Measurements from ENCODE around the gene KPNA1. TPM values are rescaled to one million over a fixed set of nuclear protein-coding genes. Genes with fewer than 3 reads are reported as not detected.
"Not testable (repeated sequence)": the region's sequence is repeated elsewhere in the genome, so short reads cannot be mapped to it uniquely, and the experiment has no call there.

Gene KPNA1
- total and polyA plus RNA-seq, 9 donors: 10.7 to 68.3 (median 50.5) TPM

- H3K27me3 ChIP-seq: no peaks in the 10 kb centered on the region
- H3K27ac ChIP-seq: peak overlapping the region; percentile 85 to 96
- H3K9me3 ChIP-seq: no peaks in the 10 kb centered on the region
- 8 to 9% (median 8%) methylated on average over 19 of the region's 19 CpGs for WGBS, 3 donors
- TF ChIP-seq EP300 (IDR thresholded peaks at IDR 0.05) (no peak), CTCF (IDR thresholded peaks at IDR 0.05) (no peak), POLR2A (IDR thresholded peaks at IDR 0.05) (no peak)
- H3K4me3 ChIP-seq: peak overlapping the region; percentile 64
- H3K4me1 ChIP-seq (ENCODE audit: insufficient read depth): peaks cover 5% of the 10 kb centered on the region
- H3K36me3 ChIP-seq: no peaks in the 10 kb centered on the region
- DNase-seq: no peak
- intact Hi-C loops (cut with DNase I): no loop called here
These were observed 1.2 kb downstream of the KPNA1 start for GRCh38 chr3:122513386-122514122.

- H3K4me1 ChIP-seq (ENCODE audit: insufficient read depth): peaks cover 5% of the 10 kb centered on the region
- no peak for TF ChIP-seq EP300 (IDR thresholded peaks at IDR 0.05)
- TF ChIP-seq CTCF (IDR thresholded peaks at IDR 0.05): no peak
- no peak for TF ChIP-seq POLR2A (IDR thresholded peaks at IDR 0.05)
- H3K36me3 ChIP-seq: no peaks in the 10 kb centered on the region
- no peaks in the 10 kb centered on the region for H3K9me3 ChIP-seq
- no peak overlapping the region for H3K27ac ChIP-seq
- 88 to 92% (median 90%) methylated on average over 15 of the region's 15 CpGs for WGBS, 3 donors
- H3K4me3 ChIP-seq: no peak overlapping the region
- intact Hi-C loops (cut with DNase I): no loop called here
- no peak for DNase-seq
- H3K27me3 ChIP-seq: no peaks in the 10 kb centered on the region
These were observed 2.5 kb downstream of the KPNA1 start for GRCh38 chr3:122512284-122512683.

GRCh38 chr3:122510878-122511535 is 3.7 kb downstream of the KPNA1 start:
- Histone ChIP-seq H3K27me3 (no peaks in the 10 kb centered on the region), H3K4me1 (ENCODE audit: insufficient read depth) (peaks cover 5% of the 10 kb centered on the region), H3K4me3 (no peak overlapping the region), H3K36me3 (no peaks in the 10 kb centered on the region), H3K9me3 (no peaks in the 10 kb centered on the region), H3K27ac (no peak overlapping the region)
- DNase-seq: no peak
- WGBS, 3 donors: 85 to 88% (median 87%) methylated on average over 8 of the region's 8 CpGs
- no peak for TF ChIP-seq EP300 (IDR thresholded peaks at IDR 0.05)
- intact Hi-C loops (cut with DNase I): no loop called here

GRCh38 chr3:122508944-122509343 is 5.8 kb downstream of the KPNA1 start:
- H3K36me3 ChIP-seq; H3K9me3 ChIP-seq; H3K27ac ChIP-seq; intact Hi-C loops (cut with DNase I); DNase-seq; H3K27me3 ChIP-seq; H3K4me3 ChIP-seq; H3K4me1 ChIP-seq (ENCODE audit: insufficient read depth): not testable (repeated sequence)
- whole genome bisulfite sequencing, 3 donors: 94 to 96% (median 95%) methylated on average over 9 of the region's 9 CpGs

- H3K9me3 ChIP-seq: no peaks in the 10 kb centered on the region
- no peaks in the 10 kb centered on the region for H3K27me3 ChIP-seq
- WGBS, 3 donors: 94 to 96% (median 95%) methylated on average over 2 of the region's 2 CpGs
- DNase-seq: no peak
- peaks cover 7% of the 10 kb centered on the region for H3K4me1 ChIP-seq (ENCODE audit: insufficient read depth)
- H3K36me3 ChIP-seq: no peaks in the 10 kb centered on the region
- no peak overlapping the region for H3K4me3 ChIP-seq
- TF ChIP-seq POLR2A (IDR thresholded peaks at IDR 0.05) (no peak), EP300 (IDR thresholded peaks at IDR 0.05) (no peak), CTCF (IDR thresholded peaks at IDR 0.05) (no peak)
- intact Hi-C loops (cut with DNase I): no loop called here
- no peak overlapping the region for H3K27ac ChIP-seq
These were observed 6.4 kb downstream of the KPNA1 start for GRCh38 chr3:122508135-122508914.

All from ovary (tissue), 9 donors.